Suprapubic skin (tissue), 4 donors: Measurements from ENCODE around the gene CYP2W1.

Experiments
- CTCF ChIP-seq, 2 donors: fragments of 200-600 bp in 1 of 2; fragments of 450-650 bp in 1 of 2; sonication (generic) in 1 of 2; IDR thresholded peaks; one replicate each; pipeline ENCODE4 v1.5.1; 2016 to 2019; ENCODE audit warnings: antibody characterized with exemption in 2 of 2, mild to moderate bottlenecking in 1 of 2, moderate library complexity in 1 of 2
- POLR2A ChIP-seq, 2 donors: fragments of 450-650 bp; IDR thresholded peaks; one replicate each; pipeline ENCODE4 v1.6.1; 2017; ENCODE audit warnings: antibody characterized with exemption in 2 of 2, mild to moderate bottlenecking in 2 of 2, moderate library complexity in 2 of 2
- POLR2AphosphoS5 ChIP-seq, 3 donors: sonication (generic); formaldehyde crosslinking; IDR thresholded peaks; one replicate each; pipeline ENCODE4 v1.6.1; 2017; ENCODE audit warnings: antibody characterized with exemption in 3 of 3

GRCh38 chr7:987909-988308 lies 4.9 kb downstream of the CYP2W1 start:
- TF ChIP-seq CTCF (IDR thresholded peaks at IDR 0.05): no peak
- TF ChIP-seq POLR2A (IDR thresholded peaks at IDR 0.05): no peak
- no peak for TF ChIP-seq POLR2AphosphoS5 (IDR thresholded peaks at IDR 0.05)
